ENCODE data around the gene AUTS2.

- TF ChIP-seq TAF1 (IDR thresholded peaks at IDR 0.05; ENCODE audit: low read depth, low read length) (no peak), PAX5 (IDR thresholded peaks at IDR 0.05; ENCODE audit: insufficient read depth, low read length, severe bottlenecking) (no peak), POLR2A (IDR thresholded peaks at IDR 0.05; ENCODE audit: low read depth, low read length) (no peak), POLR2AphosphoS5 (IDR thresholded peaks at IDR 0.05; ENCODE audit: low read depth, low read length) (no peak)
Measured at GRCh38 chr7:70795948-70796347, 1197.7 kb downstream of the AUTS2 start.

Measured in GM12891 (cell line).